HCT116 (cell line): ENCODE results near the gene DSTYK. TPM values are rescaled to one million over a fixed set of nuclear protein-coding genes. Genes with fewer than 3 reads are reported as not detected.

Experiments
- ATAC-seq: fragments of 200-7000 bp; cut with Tn5 transposase; 2 replicates; pipeline ENCODE4 v1.9.1; 2020; ENCODE audit warnings: mild to moderate bottlenecking, moderate library complexity
- BruUV-seq: library from RNA; stranded (reverse); fragments of 400-500 nt; replicated peaks from 2 replicates; lab custom pipeline; 2021; lab: Mats Ljungman, UMichigan
- CTCF ChIA-PET: fragments of 300-600 bp; sonication (Branson Sonifier 250); formaldehyde crosslinking; loops from one replicate; lab custom pipeline; 2021; ENCODE audit warnings: antibody characterized with exemption; lab: Charles Lee
- POLR2A ChIA-PET: fragments of 300-600, 350-600 bp; sonication (Branson Sonifier 250); formaldehyde crosslinking; loops from one replicate; lab custom pipeline; 2021; ENCODE audit warnings: antibody characterized with exemption; lab: Charles Lee
- RAD21 ChIA-PET, 2 experiments: fragments of 300-600 bp; sonication (Branson Sonifier 250); formaldehyde crosslinking; loops; one replicate each; lab custom pipeline; 2023; ENCODE audit warnings: low total read pairs in 2 of 2; ENCODE audit not compliant: uncharacterized antibody in 2 of 2, unreplicated experiment in 2 of 2, low non-redundant PET in 1 of 2; lab: Charles Lee
- DNase-seq: peaks from one replicate; pipeline ENCODE4 v3.0.0-alpha.2; 2010; ENCODE audit warnings: low read depth, low spot score
- H2AFZ ChIP-seq: fragments of 200-600 bp; shearing (Covaris generic), sonication (generic); 2 replicates; pipeline ENCODE4 v1.6.1; 2017; ENCODE audit warnings: low read depth, mixed run types, mixed read lengths, antibody characterized with exemption, low read length; ENCODE audit not compliant: poor library complexity, severe bottlenecking
- H3K27ac ChIP-seq: 2 replicates; pipeline ENCODE4 v1.5.1; 2012; ENCODE audit warnings: low read depth, low read length
- H3K27me3 ChIP-seq: fragments of 200-600 bp; sonication (generic); 2 replicates; pipeline ENCODE4 v1.6.1; 2016; ENCODE audit warnings: mixed run types, low read length, mixed read lengths; ENCODE audit not compliant: insufficient read depth
- H3K36me3 ChIP-seq, 2 experiments: fragments of 200-500 bp in 1 of 2; fragments of 200-600 bp in 1 of 2; sonication (Bioruptor generic) in 1 of 2; sonication (generic) in 1 of 2; 2 replicates each; pipeline versions ENCODE4 v1.5.1 to v1.6.1; 2014 to 2016; ENCODE audit warnings: low read length in 2 of 2, inconsistent platforms in 1 of 2, mixed read lengths in 1 of 2, mixed run types in 1 of 2; ENCODE audit not compliant: insufficient read depth in 2 of 2, control insufficient read depth in 1 of 2
- H3K4me1 ChIP-seq, 2 experiments: fragments of 200-600 bp in 1 of 2; sonication (generic) in 1 of 2; 2 replicates each; pipeline versions ENCODE4 v1.5.1 to v1.6.1; 2012 to 2017; ENCODE audit warnings: low read length in 2 of 2, inconsistent platforms in 1 of 2, mild to moderate bottlenecking in 1 of 2, mixed read lengths in 1 of 2, mixed run types in 1 of 2, moderate library complexity in 1 of 2; ENCODE audit not compliant: insufficient read depth in 2 of 2, control insufficient read depth in 1 of 2
- H3K4me2 ChIP-seq: fragments of 200-600 bp; sonication (generic); 2 replicates; pipeline ENCODE4 v1.6.1; 2017; ENCODE audit warnings: mixed run types, low read length, mixed read lengths
- H3K4me3 ChIP-seq, 2 experiments: fragments of 200-600 bp in 1 of 2; sonication (generic) in 1 of 2; replicated peaks in 1 of 2; 2 replicates each; pipeline ENCODE4 v1.5.1; 2011 to 2016; ENCODE audit warnings: low read length in 2 of 2, control low read depth in 1 of 2, low read depth in 1 of 2, mild to moderate bottlenecking in 1 of 2, mixed read lengths in 1 of 2, mixed run types in 1 of 2
- H3K79me2 ChIP-seq: fragments of 200-600 bp; sonication (generic); 2 replicates; pipeline ENCODE4 v1.6.1; 2017; ENCODE audit warnings: mild to moderate bottlenecking, mixed run types, low read length, moderate library complexity, mixed read lengths; ENCODE audit not compliant: insufficient read depth
- H3K9ac ChIP-seq: fragments of 200-600 bp; sonication (generic); 2 replicates; pipeline ENCODE4 v1.6.1; 2016; ENCODE audit warnings: low read length, mixed read lengths
- H3K9me2 ChIP-seq: fragments of 200-600 bp; sonication (generic), shearing (Covaris generic); 2 replicates; pipeline ENCODE4 v1.6.1; 2017; ENCODE audit warnings: mixed run types, mild to moderate bottlenecking, moderate library complexity; ENCODE audit not compliant: insufficient read depth
- H3K9me3 ChIP-seq, 2 experiments: fragments of 200-500 bp in 1 of 2; fragments of 200-600 bp in 1 of 2; sonication (Bioruptor generic) in 1 of 2; sonication (generic) in 1 of 2; 2 replicates each; pipeline ENCODE4 v1.6.1; 2014 to 2017; ENCODE audit warnings: low read length in 2 of 2, mixed read lengths in 2 of 2, inconsistent platforms in 1 of 2, low read depth in 1 of 2, mild to moderate bottlenecking in 1 of 2, mixed run types in 1 of 2, moderate library complexity in 1 of 2; ENCODE audit not compliant: control insufficient read depth in 1 of 2, insufficient read depth in 1 of 2
- H4K20me1 ChIP-seq: fragments of 200-600 bp; sonication (generic), shearing (Covaris generic); 2 replicates; pipeline ENCODE4 v1.6.1; 2017; ENCODE audit warnings: mixed run types, mild to moderate bottlenecking, moderate library complexity; ENCODE audit not compliant: insufficient read depth
- CEBPB ChIP-seq: IDR thresholded peaks from 2 replicates; pipeline ENCODE4 v1.6.1; 2012; ENCODE audit warnings: low read depth
- CTCF ChIP-seq, 3 experiments: fragments of 200-600 bp in 1 of 3; sonication (generic) in 1 of 3; IDR thresholded peaks in 2 of 3; conservative IDR thresholded peaks in 1 of 3; 2 replicates each; pipeline ENCODE4 v1.5.1; 2012 to 2017; ENCODE audit warnings: low read depth in 2 of 3, low read length in 2 of 3, antibody characterized with exemption in 1 of 3, borderline replicate concordance in 1 of 3, control low read depth in 1 of 3, mild to moderate bottlenecking in 1 of 3, mixed read lengths in 1 of 3, mixed run types in 1 of 3, moderate library complexity in 1 of 3; ENCODE audit not compliant: insufficient read depth in 1 of 3
- FOSL1 ChIP-seq: IDR thresholded peaks from 2 replicates; pipeline ENCODE4 v1.6.1; 2012; ENCODE audit warnings: low read depth
- JUND ChIP-seq: IDR thresholded peaks from 2 replicates; pipeline ENCODE4 v1.6.1; 2012
- MAX ChIP-seq: IDR thresholded peaks from 2 replicates; pipeline ENCODE4 v1.6.1; 2012
- POLR2A ChIP-seq: IDR thresholded peaks from 2 replicates; pipeline ENCODE4 v1.7.0; 2011; ENCODE audit warnings: borderline replicate concordance; ENCODE audit not compliant: insufficient read depth, insufficient read length; ENCODE audit errors: extremely low read depth
- POLR2AphosphoS5 ChIP-seq: IDR thresholded peaks from 2 replicates; pipeline ENCODE4 v1.6.1; 2011; ENCODE audit warnings: mild to moderate bottlenecking, low read depth, low read length, moderate library complexity
- YY1 ChIP-seq: IDR thresholded peaks from 2 replicates; pipeline ENCODE4 v1.6.1; 2011; ENCODE audit warnings: low read length, low read depth, moderate library complexity, mild to moderate bottlenecking; ENCODE audit not compliant: insufficient replicate concordance; ENCODE audit errors: extremely low read depth
- ZBTB33 ChIP-seq: IDR thresholded peaks from 2 replicates; pipeline ENCODE4 v1.6.1; 2011; ENCODE audit warnings: mild to moderate bottlenecking, low read length, moderate library complexity; ENCODE audit not compliant: insufficient replicate concordance; ENCODE audit errors: extremely low read depth
- ZFX ChIP-seq: fragments of 450-650 bp; IDR thresholded peaks from 2 replicates; pipeline ENCODE4 v1.6.1; 2017
- intact Hi-C: fragments of 100-400 bp; cut with micrococcal nuclease; formaldehyde crosslinking; loops from 2 replicates; pipeline ENCODE4 v1.10.0; 2022
- total RNA-seq: library from RNA; stranded (reverse); gene quantifications from one replicate; pipeline ENCODE4 v1.2.1, GENCODE V29; 2021; ENCODE audit not compliant: unreplicated experiment

DSTYK gene
- total RNA-seq, 1 experiment from 2014 or later: 6.6 TPM

GRCh38 chr1:205230982-205231381 is 19.5 kb upstream of the DSTYK start:
- intact Hi-C loops: no loop called here
- Histone ChIP-seq H3K36me3 (no peaks in the 10 kb centered on the region), H3K4me3 (no peak overlapping the region), H3K9me3 (no peaks in the 10 kb centered on the region), H3K4me2 (no peak overlapping the region), H3K27me3 (no peaks in the 10 kb centered on the region), H3K4me1 (peaks cover 11 to 28% of the 10 kb centered on the region in 2 experiments; a peak in 3 of 4 replicates), H3K79me2 (no peaks in the 10 kb centered on the region), H2AFZ (no peak overlapping the region), H3K9me2 (no peaks in the 10 kb centered on the region), H3K9ac (no peak overlapping the region), H4K20me1 (no peaks in the 10 kb centered on the region), H3K27ac (no peak overlapping the region)
- no peak for ATAC-seq
- BruUV-seq: no TSS peak
- CTCF ChIA-PET: no interaction called here
- DNase-seq: no peak
- RAD21 ChIA-PET: interaction anchor here in 1 of 2 experiments (2.7 kb wide), 1 partner anchor 25 kb away, joined by 20 read pairs; no protein-coding TSS in a partner anchor
- POLR2A ChIA-PET: no interaction called here
- TF ChIP-seq POLR2AphosphoS5 (no peak), POLR2A (no peak)

- Histone ChIP-seq H2AFZ (no peak overlapping the region), H3K4me3 (no peak overlapping the region), H3K79me2 (no peaks in the 10 kb centered on the region), H3K4me1 (peaks cover 11 to 28% of the 10 kb centered on the region in 2 experiments; a peak in 3 of 4 replicates), H3K9me3 (no peaks in the 10 kb centered on the region), H4K20me1 (no peaks in the 10 kb centered on the region), H3K9me2 (no peaks in the 10 kb centered on the region), H3K9ac (no peak overlapping the region), H3K27me3 (no peaks in the 10 kb centered on the region), H3K4me2 (peak overlapping the region; percentile 43), H3K27ac (no peak overlapping the region), H3K36me3 (no peaks in the 10 kb centered on the region)
- ATAC-seq (no peak), DNase-seq (no peak)
- intact Hi-C loops: loop anchor here (1.0 kb wide), 1 partner anchor 26 kb away; no protein-coding TSS in a partner anchor
- POLR2A ChIA-PET: interaction anchor here (0.9 to 1.2 kb wide), 3 partner anchors 21 to 95 kb away, joined by 3 to 4 read pairs (median 4); no protein-coding TSS in a partner anchor
- RAD21 ChIA-PET: interaction anchor here (1.1 to 2.7 kb wide), 5 partner anchors 22 to 241 kb away, joined by 4 to 20 read pairs (median 5); no protein-coding TSS in a partner anchor
- CTCF ChIA-PET: interaction anchor here (0.8 to 3.9 kb wide), 14 partner anchors 13 to 124 kb away, joined by 3 to 66 read pairs (median 9); no protein-coding TSS in a partner anchor
- no TSS peak for BruUV-seq
- TF ChIP-seq CEBPB (no peak), FOSL1 (no peak), ZBTB33 (no peak), CTCF (IDR thresholded peaks at IDR 0.05 in 2 of 3, conservative IDR thresholded peaks at IDR 0.05 in 1 of 3; ENCODE audit: borderline replicate concordance in 1 of 3, insufficient read depth in 1 of 3, low read depth in 2 of 3, low read length in 2 of 3) (no peak), JUND (no peak), YY1 (no peak), MAX (no peak), POLR2A (no peak), ZFX (no peak)
These were observed 18.6 kb upstream of the DSTYK start for GRCh38 chr1:205229916-205230700.
